ENCODE data around the gene FAHD1.

FAHD1 gene

DNA sequence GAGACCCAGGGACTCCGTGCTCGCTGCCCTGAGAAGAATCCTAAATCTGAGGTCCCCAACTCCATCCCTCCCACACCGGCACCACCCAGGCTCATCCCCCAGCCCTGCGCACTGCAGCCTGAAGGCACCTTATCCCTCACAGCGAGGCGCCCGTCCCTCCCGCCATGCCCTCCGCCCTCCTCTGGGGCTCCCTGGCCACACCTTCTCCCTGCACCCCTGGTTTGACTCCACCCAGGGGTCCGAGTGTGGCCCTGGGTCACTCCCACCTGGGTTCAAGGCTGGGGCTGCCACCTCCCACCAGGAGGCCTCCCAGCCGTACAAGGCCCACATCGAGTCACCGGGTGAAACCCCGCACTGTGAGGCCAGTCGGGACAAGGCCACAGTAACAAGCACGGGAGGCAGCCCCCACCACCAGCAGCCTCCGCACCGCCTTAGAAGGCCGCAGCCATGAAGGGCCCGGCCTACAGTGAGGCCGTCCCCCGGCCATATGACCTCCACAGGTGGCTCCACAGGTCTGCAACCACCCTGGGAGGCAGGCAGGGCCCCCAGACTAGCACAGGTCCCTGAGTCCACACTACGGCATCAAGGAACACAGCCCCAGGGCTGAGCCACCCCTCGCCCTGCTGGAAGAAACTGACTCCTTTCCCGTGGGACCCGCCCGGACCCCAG is 8.7 kb upstream of the FAHD1 start:
- DNase-seq = no peak

DNA sequence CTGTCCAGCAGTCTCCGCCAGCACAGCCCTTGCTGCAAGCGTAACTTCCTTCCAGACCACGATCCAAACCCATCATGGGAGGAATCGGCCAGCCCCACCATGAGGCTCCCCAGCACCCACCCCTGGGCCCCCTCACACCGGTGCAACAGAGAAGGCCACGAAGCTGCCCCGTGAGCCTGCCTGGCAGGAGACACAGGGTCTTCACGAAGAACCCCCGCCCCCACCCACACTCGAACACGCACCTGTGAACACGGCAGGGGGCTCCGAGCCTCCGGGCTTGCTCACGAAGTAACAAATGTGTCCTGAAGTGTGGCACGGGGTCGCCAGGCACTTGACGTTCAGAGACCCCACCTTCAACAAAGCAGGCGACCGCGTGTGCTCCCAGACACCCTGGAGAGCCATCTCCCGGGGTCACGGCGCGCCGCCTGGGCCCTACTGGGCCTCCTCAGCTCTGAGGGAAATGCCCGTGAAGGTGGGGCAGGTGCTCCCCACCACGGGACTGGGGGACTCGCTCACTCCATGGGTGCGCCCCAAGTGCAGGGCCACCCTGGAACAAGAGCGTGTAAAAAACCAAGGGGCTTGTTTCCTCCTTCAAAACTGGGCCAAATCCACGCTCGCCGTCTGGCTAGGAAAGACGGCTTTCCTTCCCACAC is 8.0 kb upstream of the FAHD1 start:
- DNase-seq = no peak

DNA sequence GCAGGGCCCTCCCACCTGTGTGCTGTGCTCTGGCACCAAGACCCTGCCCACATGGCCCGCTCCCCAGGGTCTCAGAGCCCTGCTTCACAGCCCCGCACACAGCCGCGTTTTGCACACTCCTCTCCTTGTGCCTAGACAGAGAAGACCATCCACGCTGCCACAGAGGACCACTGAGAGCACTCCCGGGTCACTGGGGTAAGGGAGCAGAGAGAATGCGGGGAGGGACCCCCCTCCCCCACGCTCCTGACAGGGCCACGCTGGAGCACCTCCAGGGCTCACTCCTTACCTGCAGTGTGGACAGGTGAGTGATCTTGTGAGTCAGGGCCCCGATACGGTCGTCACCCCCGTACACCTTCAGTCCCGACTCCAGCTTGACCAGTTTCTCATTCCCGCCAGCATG is 7.4 kb upstream of the FAHD1 start:
- no peak for DNase-seq

DNA sequence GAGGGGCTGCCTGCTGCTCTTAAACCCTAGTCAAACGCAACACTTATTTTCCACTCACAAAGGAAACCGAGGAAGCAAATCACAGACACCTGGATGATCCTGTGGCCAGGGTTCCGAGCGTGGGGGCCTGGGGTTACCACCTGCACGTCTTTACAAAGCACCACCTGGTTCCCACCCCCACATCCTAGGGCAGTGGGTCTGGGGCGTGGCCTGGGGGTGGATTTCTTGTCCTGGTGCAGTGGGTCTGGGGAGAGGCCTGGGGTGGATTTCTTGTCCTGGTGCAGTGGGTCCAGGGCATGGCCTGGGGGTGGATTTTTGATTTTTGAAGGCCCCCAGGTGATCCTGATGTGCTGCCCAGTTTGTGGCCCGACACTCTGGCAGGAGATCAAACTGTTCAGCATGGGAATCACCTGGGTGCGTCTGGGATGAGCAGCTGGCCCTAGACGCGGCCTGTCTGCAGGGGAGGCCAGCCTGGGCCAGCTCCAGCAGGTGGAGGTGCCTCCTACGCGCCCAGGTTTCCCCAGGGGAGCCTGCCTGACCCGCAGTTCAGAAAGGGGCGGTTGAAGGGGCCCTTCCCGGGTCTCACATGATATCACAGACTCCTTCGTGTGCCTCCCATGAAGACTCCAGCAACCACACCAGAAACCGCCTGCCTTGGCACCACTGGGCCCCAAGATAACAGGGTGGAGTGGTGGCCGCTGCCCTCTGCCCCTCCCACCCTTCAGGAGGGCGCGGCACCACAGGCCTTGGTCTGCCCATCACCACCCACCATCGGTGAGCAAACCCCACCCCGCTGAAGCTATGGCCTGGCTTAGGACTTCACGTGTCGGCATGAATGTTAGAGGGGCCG is 6.7 kb upstream of the FAHD1 start:
- no peak for DNase-seq

DNA sequence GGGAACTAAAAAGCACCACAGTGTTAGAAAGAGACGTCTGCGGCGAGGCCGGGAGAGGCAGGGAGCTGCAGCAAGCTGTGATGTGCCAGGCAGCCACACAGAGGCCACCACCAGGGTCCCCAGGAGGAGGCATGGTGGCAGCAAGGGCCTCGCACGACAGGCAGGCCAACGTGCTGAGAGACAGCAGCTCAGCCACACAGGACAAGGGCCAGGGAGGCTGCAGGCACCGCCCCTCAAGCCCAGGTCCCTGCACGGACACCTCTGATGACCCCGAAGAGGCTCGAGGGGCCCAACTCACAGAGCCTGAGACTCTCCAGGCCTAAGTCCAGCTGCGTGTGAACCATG is 6.1 kb upstream of the FAHD1 start:
- no peak for DNase-seq

DNA sequence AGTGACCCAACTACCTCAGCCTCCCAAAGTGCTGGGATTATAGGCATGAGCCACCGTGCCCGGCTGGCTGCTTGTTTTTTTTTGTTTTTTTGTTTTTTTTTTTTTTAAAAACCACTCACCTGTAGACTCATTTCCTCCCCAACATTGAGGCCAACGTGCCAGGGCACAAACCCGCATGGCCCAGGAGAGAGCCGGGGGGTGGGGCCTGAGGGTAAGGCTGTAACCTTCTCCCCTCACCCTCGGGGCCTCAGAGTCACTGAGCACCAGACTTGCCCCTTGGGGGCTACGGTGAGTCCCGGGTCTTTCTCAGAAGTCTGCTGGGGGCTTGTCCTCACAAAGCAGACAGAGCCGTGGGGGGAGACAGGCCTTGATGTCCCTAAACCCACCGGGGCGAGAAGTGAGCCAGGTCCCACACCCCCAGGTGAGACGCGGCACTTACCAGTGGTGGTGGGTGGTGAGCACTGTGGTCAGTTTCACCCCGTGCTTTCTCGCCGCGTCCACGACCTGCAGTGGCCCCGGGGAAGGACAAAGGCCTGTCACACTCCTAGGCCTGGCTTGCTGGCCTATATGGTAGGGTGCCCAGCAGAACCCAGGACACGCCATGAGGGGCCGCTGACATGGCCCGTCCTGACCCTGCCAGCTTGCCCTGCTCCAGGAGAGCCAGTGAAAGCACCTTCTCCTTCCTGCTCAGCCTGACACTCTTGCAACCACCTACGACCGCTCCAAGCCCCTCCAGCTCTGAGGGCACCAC is 5.0 kb upstream of the FAHD1 start:
- no peak for DNase-seq

DNA sequence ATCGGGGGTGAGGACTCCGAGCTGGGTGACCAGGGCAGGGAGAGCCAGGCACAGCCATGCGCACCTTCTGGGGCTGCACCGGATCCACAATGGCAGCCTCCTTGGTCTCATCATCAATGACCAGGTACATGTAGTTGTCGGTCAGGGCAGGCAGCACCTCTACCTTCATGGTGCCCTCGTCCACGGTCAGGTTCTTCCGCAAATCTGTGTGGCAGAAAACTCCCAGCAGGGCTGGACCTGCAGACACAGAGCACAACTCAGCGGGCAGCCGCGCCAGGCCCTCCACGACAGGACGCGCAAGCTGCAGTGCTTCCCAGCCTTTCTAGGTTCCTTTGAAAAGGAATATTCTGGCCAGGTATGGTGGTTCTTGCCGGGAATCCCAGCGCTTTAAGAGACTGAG is 4.2 kb upstream of the FAHD1 start:
- DNase-seq = no peak

DNA sequence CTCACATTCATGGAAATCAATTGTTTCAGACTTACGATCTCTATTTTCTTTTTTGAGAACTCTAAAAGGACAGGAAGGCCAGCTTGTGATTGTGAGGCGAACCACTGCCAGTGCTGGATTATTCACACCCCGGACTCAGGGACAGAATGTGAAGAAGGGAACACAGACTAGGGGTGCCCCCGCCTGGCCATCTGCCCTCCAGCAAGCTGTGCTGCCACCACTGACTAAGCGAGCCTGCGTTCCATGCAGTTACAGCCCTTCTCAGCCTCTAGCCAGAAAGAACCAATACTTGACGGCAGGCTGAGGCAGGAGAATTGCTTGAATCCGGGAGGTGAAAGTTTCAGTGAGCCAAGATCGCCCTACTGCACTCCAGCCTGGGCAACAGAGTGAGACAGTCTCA is 3.2 kb upstream of the FAHD1 start:
- DNase-seq = no peak

DNA sequence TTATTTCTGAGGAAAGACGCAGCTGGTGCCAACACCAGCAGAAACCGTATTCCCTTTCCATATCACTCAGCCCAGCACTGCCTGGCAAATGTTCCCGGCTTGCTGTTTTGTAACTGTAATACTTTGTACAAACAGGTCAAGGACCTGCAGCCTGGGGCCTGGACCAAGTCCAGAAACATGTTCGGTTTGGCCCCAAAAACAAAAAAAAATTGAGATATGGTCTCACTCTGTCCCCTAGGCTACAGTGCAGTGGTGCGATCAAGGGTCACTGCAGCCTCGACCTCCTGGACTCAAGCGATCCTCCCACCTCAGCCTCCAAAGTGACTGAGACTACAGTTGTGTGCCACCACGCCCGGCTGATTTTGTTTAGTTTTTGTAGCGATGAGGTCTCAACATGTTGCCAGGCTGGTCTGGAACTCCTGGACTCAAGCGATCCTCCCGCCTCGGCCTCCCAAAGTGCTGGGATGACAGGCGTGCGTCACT is 1.6 kb upstream of the FAHD1 start:
- no peak for DNase-seq

DNA sequence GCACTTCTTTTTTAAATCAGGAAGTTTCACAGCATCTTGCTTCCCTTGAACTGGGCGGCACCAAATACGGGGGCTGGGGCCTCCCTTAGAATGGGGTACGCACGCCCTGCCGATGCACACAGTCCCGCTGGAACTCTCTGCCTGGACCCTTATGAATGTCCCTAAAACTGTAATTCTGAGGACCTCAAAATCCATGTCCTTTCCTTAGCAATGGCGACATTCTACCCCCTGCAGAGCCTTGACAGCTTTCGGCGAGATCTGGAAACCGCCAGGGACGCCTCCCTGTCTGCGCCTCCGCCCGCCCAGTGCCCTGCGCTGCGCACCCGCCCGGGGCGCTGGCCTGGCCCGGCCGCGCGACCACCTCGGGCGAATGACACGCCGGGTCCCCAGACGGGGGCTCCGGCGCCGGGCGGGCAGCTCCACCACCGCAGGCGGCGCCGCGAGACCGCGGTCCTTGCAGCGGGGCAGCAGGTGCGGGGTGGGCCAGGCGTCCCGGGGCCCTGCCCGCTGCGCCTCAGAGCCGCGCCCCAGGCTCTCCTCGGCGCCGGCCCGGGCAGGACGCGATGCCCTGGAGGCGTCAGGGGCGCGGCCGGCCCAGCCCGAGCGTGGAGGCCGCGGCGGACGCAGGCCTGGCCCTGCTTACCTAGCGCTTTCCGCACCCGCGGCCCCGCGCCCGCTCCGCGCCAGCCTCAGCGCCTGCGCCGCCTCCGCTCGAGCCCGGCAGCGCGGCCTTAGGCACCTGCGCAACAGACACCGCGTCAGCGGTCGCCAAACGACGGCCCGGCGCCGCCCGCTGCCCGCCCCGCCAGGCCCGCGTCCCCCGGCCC is 929 bp upstream of the FAHD1 start:
- DNase-seq = no peak

DNA sequence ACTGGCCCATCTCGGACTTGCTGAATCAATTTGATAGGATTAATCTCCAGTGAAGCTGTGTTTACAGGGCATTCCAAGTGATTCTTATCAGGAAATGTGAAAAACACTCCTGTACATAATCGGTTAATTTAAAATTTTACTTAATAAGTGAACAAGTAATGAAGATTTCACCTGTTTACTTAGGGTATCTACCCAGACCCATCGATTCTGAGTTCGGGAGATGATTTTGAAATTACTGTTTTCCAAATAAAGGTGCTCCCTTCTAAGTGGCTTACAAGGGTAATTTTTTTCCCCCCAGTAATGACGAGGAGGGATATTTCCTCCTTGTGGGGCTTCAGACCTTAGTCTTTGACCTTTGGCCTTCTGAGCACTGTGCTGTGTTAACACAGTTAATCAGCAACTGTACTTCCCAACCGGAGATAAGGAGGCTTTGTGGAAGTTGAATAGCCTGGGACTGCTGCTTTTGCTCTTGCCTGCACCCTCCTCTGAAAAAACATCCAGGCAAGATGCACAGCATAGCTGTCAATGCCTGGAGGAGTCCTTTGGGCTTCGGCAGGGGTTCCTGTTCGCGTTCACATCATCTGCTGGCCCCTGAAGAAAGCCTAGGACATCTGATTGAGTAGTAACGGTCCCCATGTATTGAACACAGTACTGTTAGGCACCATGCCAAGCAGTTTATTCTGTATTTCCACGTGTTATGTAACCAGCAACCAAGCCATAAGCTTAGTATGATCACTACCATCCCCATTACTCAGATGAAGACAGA is 1.8 kb downstream of the FAHD1 start:
- no peak for DNase-seq

DNA sequence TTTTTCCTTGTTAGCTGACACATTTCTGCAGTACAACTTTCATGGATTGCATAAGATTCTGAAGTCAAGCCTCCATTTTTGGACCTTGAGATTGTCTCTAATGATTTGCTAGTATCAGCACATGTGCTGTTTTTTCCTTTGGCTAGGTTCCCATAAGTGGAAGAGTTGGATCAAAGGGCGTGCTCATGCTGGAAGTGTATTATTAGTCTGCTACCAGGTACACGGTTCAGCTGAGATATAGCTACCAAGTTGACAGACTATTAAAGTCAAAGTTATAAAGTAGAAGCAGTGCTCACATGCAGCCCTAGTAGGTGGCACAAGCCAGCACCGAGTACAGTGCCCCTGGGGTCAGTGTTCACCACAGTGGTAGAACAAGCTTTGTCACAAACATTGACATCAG is 3.2 kb downstream of the FAHD1 start:
- DNase-seq = no peak

DNA sequence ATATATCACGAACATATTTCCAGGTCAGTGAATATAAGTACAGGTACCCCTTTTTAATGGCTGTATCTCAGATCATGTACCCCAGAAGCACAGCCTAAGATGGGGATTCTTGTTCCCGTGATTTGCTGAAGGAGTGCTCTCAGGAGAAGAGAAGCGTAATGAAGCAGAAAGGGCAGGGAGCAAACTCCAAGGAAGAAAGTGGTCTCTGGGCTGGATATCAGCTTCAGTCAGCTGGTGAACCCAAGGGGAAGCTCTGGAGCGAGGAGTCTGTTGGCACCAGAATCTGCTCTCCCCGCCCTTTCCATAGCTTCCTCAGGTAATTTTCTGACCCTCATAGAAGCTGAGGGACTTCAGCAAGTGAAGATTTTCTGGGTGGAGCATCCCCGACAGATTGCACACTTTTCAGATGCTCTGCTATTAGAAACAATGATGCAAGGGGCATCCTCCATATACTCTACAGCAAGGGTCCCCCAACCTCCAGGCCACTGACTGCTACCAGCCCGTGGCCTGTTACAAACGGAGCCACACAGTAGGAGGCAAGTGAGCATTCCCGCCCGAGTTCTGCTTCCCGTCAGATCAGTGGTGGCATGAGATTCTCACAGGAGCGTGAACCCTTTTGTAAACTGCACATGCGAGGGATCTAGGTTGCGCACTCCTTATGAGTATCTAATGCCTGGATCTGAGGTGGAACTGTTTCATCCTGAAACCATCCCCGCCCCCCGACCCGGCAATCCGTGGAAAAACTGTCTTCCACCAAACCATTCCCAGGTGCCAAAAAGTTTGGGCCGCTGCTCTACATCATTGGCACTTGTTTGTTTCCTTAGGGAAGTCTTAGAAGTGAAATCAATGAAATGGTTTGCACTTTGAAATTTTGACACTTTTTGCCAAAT is 4.4 kb downstream of the FAHD1 start:
- no peak for DNase-seq

DNA sequence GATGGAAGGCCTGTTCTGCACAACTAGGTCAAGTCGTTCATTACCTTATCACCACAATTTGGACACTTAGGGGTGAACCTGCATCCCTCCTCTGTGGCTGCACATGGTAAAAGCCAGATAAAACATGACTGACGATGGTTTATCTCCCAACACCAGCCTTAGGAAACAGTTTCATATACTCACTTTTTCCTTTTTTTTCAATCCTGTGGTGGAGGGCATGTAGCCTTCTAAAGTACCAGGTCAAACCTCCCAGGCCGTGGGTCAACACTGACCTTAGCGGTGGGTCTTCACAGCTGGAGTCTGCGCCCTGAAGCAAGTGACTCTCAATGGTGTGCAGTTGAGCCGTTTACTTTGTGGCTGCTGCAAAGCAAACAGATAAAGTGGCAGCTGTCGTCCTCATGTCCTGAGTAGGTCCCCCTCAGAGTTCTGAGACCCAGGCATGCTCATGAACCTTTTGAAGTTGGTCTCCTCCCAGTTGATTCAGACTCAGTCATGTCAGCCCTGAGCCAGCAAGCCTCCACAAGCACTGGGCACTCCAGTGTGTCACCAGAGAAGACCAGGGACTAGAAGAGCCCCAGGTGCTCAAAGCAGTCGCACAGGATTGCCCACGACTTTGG is 5.9 kb downstream of the FAHD1 start:
- DNase-seq = no peak

DNA sequence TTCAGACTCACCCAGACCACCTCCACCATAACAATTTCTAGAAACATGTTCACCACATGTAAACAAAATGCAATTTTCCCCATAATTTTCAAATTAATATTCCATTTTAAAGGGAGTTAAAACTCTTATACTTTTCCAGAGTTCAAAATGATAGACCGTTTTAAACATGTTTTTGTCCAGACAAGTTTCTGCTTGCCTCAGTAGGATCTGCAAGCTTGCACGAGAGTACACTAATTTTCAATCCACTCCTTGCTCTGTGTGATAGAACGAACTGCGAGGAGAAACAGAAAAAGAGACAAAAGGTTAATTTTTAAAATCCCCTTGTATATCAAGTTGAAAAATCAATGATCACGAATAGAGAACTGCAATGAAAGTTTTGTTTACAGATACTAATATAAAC is 7.1 kb downstream of the FAHD1 start:
- no peak for DNase-seq

DNA sequence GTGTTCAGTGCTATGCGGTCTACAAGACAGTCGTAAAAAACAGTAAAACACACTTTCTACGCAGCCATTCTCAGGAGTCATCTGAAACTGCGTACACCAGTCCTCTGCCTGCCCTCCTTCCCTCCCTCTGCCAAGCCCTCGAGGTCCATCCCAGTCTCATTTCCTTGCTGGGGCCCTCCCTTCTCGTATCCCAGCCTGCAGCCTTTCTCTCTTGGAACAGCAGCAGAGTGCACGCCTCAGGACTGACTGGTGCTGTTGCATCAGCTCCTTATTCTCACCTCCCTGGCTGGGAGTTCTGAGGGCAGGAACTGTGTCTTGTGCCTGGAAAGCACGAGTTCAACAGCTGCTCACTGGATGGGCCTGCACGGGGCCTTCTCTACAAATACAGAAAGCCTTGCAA is 12.5 kb downstream of the FAHD1 start:
- DNase-seq = no peak

DNA sequence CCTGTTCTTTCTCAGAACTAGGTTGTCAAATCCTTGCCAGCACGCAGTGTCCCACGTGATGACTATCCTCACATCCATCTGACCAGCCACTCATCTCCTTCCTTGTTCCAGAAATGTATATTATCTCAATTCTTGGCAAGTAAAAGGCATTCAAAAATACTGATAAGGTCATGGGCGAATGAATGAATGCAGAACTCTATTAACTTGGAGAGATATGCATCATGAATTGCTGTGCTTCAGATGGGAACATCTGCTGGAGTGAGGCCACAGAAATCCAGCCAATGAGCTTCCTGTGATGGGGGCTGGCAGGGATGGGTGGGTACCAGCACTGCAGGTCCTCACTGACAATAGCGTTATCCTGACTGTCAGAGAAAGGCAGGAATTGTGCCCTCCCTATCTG is 19.0 kb downstream of the FAHD1 start:
- DNase-seq = no peak

DNA sequence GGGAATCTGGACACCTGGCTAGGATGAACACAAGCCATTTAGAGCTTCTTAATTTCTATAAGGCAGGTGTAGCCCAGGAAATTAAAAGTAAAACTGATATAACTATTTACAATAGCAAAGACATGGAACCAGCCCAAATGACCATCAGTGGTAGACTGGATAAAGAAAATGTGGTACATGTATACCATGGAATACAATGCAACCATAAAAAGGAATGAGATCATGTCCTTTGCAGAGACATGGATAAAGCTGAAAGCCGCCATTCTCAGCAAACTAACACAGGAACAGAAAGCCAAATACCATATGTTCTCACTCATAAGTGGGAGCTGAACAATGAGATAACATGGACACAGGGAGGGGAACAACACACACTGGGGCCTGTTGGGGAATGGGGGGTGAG is 19.4 kb downstream of the FAHD1 start:
- DNase-seq = no peak

DNA sequence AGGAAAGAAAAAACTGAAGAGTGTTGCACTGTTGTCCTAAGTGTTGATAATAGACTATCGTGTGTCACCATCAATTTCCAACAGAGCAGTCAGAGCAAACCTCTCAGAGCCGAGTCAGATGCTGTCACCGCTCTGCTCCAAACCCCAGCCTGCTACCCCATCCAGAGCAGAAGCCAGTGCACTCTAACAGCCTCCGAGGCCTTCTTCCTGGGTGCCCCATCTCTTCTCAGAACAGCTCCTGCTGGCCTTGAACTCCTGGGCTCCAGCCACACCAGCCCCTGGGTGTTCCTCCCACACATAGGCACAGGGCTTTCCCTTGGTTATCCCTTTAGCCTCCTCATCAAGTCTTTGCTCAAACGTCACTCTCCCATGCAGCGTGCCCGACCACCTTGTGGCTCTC is 24.0 kb downstream of the FAHD1 start:
- DNase-seq = no peak

DNA sequence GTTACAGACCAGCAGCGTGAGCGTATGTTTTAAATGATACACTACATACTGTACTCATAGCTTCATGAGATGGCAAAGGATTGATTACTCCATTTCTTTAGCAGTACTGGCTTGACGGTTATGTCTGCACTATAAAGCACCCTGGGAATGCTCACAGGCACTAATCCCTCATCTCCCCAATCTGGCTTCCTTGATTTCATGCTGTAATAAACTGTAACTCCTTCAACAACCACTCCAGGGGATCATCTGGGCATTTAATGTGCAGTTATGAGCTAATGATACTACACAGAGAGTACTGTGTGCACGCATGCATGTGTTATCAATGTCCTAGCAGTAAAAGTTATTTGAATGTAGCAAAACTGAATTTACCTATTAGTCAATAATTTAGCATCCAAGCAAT is 24.8 kb downstream of the FAHD1 start:
- DNase-seq = no peak
